Right lobe of liver (tissue), 4 donors: Measurements from ENCODE around the gene NCKAP5.

Experiments
- POLR2A ChIP-seq: fragments of 450-650 bp; IDR thresholded peaks from one replicate; pipeline ENCODE4 v1.6.1; 2017; ENCODE audit warnings: antibody characterized with exemption, mild to moderate bottlenecking
- TF ChIP-seq, protein P1 (sequence below), 4 donors: fragments of 200-600 bp in 3 of 4; fragments of 450-650 bp in 1 of 4; IDR thresholded peaks; one replicate each; pipeline versions ENCODE4 v1.5.1 to v1.8.0; 2016 to 2022; ENCODE audit warnings: antibody characterized with exemption in 4 of 4, mild to moderate bottlenecking in 2 of 4
- donor health status: DM: no; HTN: no; CAD: no.
- donor health status: DM: no; HTN: no; CAD: no.
- donor health status: DM: no; HTN: yes; CAD: no.

DNA sequence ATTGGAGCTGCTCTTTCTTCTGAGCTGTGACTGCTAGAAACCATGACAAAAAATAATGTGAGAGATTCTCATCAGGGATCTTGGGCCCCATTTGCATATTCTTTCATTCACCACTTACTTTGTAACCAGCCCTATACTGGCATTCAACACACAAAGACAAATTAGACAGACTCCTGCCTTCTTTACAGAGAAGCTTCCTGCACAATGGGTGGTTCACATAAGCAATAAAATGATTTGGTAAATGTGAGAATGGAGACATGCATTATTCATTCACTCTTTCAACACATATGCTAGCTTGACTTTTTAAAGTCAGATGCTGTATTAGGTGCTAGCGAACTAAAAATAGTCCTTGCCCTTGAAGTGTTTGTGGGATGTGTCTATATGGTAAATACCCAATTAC is 174.4 kb downstream of the NCKAP5 start:
- TF ChIP-seq, protein P1, sequence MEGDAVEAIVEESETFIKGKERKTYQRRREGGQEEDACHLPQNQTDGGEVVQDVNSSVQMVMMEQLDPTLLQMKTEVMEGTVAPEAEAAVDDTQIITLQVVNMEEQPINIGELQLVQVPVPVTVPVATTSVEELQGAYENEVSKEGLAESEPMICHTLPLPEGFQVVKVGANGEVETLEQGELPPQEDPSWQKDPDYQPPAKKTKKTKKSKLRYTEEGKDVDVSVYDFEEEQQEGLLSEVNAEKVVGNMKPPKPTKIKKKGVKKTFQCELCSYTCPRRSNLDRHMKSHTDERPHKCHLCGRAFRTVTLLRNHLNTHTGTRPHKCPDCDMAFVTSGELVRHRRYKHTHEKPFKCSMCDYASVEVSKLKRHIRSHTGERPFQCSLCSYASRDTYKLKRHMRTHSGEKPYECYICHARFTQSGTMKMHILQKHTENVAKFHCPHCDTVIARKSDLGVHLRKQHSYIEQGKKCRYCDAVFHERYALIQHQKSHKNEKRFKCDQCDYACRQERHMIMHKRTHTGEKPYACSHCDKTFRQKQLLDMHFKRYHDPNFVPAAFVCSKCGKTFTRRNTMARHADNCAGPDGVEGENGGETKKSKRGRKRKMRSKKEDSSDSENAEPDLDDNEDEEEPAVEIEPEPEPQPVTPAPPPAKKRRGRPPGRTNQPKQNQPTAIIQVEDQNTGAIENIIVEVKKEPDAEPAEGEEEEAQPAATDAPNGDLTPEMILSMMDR (IDR thresholded peaks at IDR 0.05) = no peak
- no peak for TF ChIP-seq POLR2A
